ENCODE results near the gene MT1H. TPM values are rescaled to one million over a fixed set of nuclear protein-coding genes. Genes with fewer than 3 reads are reported as not detected.

MT1H gene
- total and polyA plus RNA-seq, 9 of the 15 experiments (the other 6 are each of a cell fraction or from before 2014, with no cell fraction given), result 0.13 to 0.37 TPM; not detected in 7

DNA sequence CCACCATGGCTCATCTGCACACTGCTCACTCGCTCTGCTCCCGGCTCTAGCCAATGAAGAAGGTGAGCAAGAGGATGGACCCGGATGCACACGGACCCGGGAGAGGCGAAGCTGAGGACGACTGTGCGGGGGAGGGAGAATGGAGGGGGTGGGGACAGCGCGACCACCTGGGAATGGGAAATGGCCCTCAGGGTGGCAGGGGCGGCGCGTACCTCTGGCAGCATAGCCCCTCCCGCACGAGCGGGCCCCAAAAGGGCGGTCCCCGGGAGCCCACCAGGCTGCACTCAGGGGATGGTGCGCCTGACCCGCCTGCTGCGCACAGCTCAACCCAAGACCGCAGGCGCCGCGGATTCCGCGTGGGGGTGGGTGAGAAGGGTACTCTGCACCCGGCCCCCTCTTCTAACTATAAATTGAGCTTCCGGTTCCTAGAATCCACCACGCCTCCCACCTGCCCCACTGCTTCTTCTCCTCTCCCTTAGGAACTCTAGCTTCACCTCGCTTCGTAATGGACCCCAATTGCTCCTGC, 6.1 kb downstream of the MT1H start:
- intact Hi-C loops (cut with micrococcal nuclease), result no loop called here
- H3K4me1 ChIP-seq (replicated peaks in 1 of 2; ENCODE audit: control insufficient read depth in 2 of 2, insufficient read depth in 2 of 2, low read length in 2 of 2), result peaks cover 0 to 6% of the 10 kb centered on the region in 2 experiments; a peak in 1 of 5 replicates
- CTCF ChIA-PET (ENCODE audit: low intra/inter-chr PET ratio), result interaction anchor here (0.5 kb wide), 1 partner anchor 24 kb away, joined by 5 read pairs; no protein-coding TSS in a partner anchor
- H3K27ac ChIP-seq (ENCODE audit: extremely low read depth, low read depth, low read length), result no peak overlapping the region
- POLR2A ChIA-PET, result interaction anchor here (0.7 kb wide), 1 partner anchor 10 kb away, joined by 4 read pairs; no protein-coding TSS in a partner anchor
- no TSS peak for BruUV-seq (replicated peaks)
- no peak overlapping the region for H3K9ac ChIP-seq (ENCODE audit: insufficient read depth in 1 of 2, low read depth in 2 of 2, low read length in 2 of 2)
- 0 out of 2 replicates have a peak, but pooled peaks have one; percentile 16 for TF ChIP-seq VEZF1 (CRISPR knock-in tag; IDR thresholded peaks at IDR 0.05)
- no peak for TF ChIP-seq EGR1 (conservative IDR thresholded peaks at IDR 0.05)
- no peaks in the 10 kb centered on the region for H3K9me3 ChIP-seq (replicated peaks; ENCODE audit: control insufficient read depth, insufficient read depth, low read depth, low read length)
- H3K9me1 ChIP-seq (ENCODE audit: control insufficient read depth, insufficient read depth, low read length), result no peaks in the 10 kb centered on the region
- H4K20me1 ChIP-seq (replicated peaks; ENCODE audit: control insufficient read depth, insufficient read depth, low read length), result peaks cover 3% of the 10 kb centered on the region; the same call in 1 of the 2 replicates
- in situ Hi-C loops (cut with MboI), result no loop called here
- no peaks in the 10 kb centered on the region for H3K36me3 ChIP-seq (ENCODE audit: control insufficient read depth, insufficient read depth, low read length)
- FAIRE-seq, result no peak
- no peak overlapping the region for H3K4me3 ChIP-seq
- H3K79me2 ChIP-seq (ENCODE audit: control insufficient read depth, insufficient read depth, low read length), result no peaks in the 10 kb centered on the region
- H2AFZ ChIP-seq (ENCODE audit: low read depth, low read length), result no peak overlapping the region
- H3K4me2 ChIP-seq (ENCODE audit: insufficient read depth, low read length), result peak overlapping the region; percentile 37; the same call in 1 of the 2 replicates
- no peak; the same call in 2 of the 3 replicates for ATAC-seq
- DNase-seq (ENCODE audit: extremely low read depth in 1 of 4, low spot score in 3 of 4), result peak in 1 of 4 experiments; percentile 15
- H3K27me3 ChIP-seq (ENCODE audit: control insufficient read depth in 2 of 2, insufficient read depth in 2 of 2, low read length in 2 of 2), result peaks cover 18 to 40% of the 10 kb centered on the region in 2 experiments
- 10% methylated on average over 31 of the region's 32 CpGs for WGBS (ENCODE audit: insufficient coverage, low coverage, missing lambda C conversion rate)

DNA sequence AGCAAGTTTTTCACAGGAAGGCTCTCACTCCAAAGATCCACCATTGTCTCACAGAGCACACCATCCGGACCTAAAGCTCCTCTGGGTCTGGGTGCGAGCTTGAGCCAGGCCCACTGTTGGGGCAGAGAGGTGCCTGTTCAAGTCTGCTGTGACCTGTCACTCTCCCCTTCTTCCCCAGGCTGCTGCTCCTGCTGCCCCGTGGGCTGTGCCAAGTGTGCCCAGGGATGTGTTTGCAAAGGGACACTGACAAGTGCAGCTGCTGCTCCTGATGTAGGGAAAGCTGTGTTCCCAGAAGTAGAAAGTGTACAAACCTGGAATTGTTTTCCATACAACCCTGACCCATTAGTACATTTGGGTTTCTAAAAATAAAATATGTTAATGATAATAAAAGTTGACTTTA, 7.9 kb downstream of the MT1H start:
- in situ Hi-C loops (cut with MboI) (no loop called here), intact Hi-C loops (cut with micrococcal nuclease) (no loop called here)
- Histone ChIP-seq H3K9me3 (replicated peaks; ENCODE audit: control insufficient read depth, insufficient read depth, low read depth, low read length) (no peaks in the 10 kb centered on the region), H3K9ac (ENCODE audit: insufficient read depth in 1 of 2, low read depth in 2 of 2, low read length in 2 of 2) (no peak overlapping the region), H3K79me2 (ENCODE audit: control insufficient read depth, insufficient read depth, low read length) (no peaks in the 10 kb centered on the region), H3K27ac (ENCODE audit: extremely low read depth, low read depth, low read length) (no peak overlapping the region), H3K4me3 (no peak overlapping the region), H3K9me1 (ENCODE audit: control insufficient read depth, insufficient read depth, low read length) (no peaks in the 10 kb centered on the region), H3K4me1 (replicated peaks in 1 of 2; ENCODE audit: control insufficient read depth in 2 of 2, insufficient read depth in 2 of 2, low read length in 2 of 2) (peaks cover under 1 to 13% of the 10 kb centered on the region in 2 experiments; a peak in 3 of 5 replicates), H2AFZ (ENCODE audit: low read depth, low read length) (no peak overlapping the region), H3K36me3 (ENCODE audit: control insufficient read depth, insufficient read depth, low read length) (no peaks in the 10 kb centered on the region), H3K4me2 (ENCODE audit: insufficient read depth, low read length) (no peak overlapping the region), H4K20me1 (replicated peaks; ENCODE audit: control insufficient read depth, insufficient read depth, low read length) (peaks cover 3% of the 10 kb centered on the region; the same call in 1 of the 2 replicates), H3K27me3 (ENCODE audit: control insufficient read depth in 2 of 2, insufficient read depth in 2 of 2, low read length in 2 of 2) (peaks cover 13 to 44% of the 10 kb centered on the region in 2 experiments)
- DNase-seq (ENCODE audit: extremely low read depth in 1 of 4, low spot score in 3 of 4), result no peak
- 0% methylated on average over 3 of the region's 3 CpGs for WGBS (ENCODE audit: insufficient coverage, low coverage, missing lambda C conversion rate)
- POLR2A ChIA-PET, result no interaction called here
- CTCF ChIA-PET (ENCODE audit: low intra/inter-chr PET ratio), result no interaction called here
- no TSS peak for BruUV-seq (replicated peaks)
- no peak for ATAC-seq
- TF ChIP-seq KAT7 (CRISPR knock-in tag; IDR thresholded peaks at IDR 0.05; ENCODE audit: borderline replicate concordance) (no peak), POLR2B (IDR thresholded peaks at IDR 0.05; ENCODE audit: low read depth, partially characterized antibody) (no peak), ZZZ3 (IDR thresholded peaks at IDR 0.05) (no peak), PHB2 (IDR thresholded peaks at IDR 0.05; ENCODE audit: low read depth) (no peak), ZNF584 (CRISPR knock-in tag; IDR thresholded peaks at IDR 0.05; ENCODE audit: low read depth) (no peak)
- FAIRE-seq, result no peak

Data from K562 (cell line).